ENCODE data around the gene BMAL1.
A peak's percentile ranks its signal among the peaks of the same experiment; 100 is the strongest.

The BMAL1 gene

DNA sequence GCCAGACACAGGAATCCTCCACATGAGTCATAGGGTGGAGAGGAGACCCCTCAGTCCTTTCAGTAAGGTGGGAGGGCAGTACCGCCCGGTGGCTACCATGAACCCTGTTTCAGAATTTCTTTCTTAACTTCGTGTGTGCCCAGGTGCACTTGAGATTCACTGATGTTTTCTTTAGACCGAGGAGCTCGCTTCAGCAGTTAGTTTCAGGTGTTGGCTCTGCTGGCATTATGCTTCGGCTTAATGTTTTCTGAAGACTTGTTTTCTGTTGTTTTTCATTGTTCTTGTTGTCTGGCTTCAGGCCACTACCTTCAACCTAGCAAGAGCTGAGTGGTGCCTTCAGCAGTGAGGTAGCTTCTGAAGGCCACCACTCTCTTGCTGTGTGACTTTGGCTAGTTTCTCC is 71.5 kb downstream of the BMAL1 start:
- H2BK15ac ChIP-seq (replicated peaks; ENCODE audit: low read depth): no peak overlapping the region
- no peaks in the 10 kb centered on the region for H3K27me3 ChIP-seq (ENCODE audit: insufficient read depth, low read length, poor library complexity)
- no peaks in the 10 kb centered on the region for H3K4me1 ChIP-seq (ENCODE audit: control insufficient read depth, low read depth, low read length)
- no peak overlapping the region for H4K5ac ChIP-seq (ENCODE audit: low read length)
- H4K8ac ChIP-seq (ENCODE audit: low read depth, low read length): no peak overlapping the region
- no CpG with 5 or more reads among the region's 6 CpGs for WGBS (ENCODE audit: extremely low coverage, insufficient coverage, low lambda C conversion rate)
- no peak overlapping the region for H2BK120ac ChIP-seq (ENCODE audit: low read depth, low read length)
- no peak overlapping the region for H3K9ac ChIP-seq (ENCODE audit: low read length)
- no peak overlapping the region for H3K4me3 ChIP-seq (ENCODE audit: low read length)
- no peak overlapping the region for H2AK5ac ChIP-seq (ENCODE audit: low read length)
- H3K36me3 ChIP-seq (ENCODE audit: control insufficient read depth, insufficient read depth, low read length): no peaks in the 10 kb centered on the region
- no peak overlapping the region for H3K18ac ChIP-seq (ENCODE audit: low read length)
- H3K79me1 ChIP-seq (ENCODE audit: low read length): no peaks in the 10 kb centered on the region
- no peak overlapping the region for H3K4me2 ChIP-seq (ENCODE audit: low read length)
- no peak overlapping the region for H3K23ac ChIP-seq (ENCODE audit: low read length)
- H3K4ac ChIP-seq (ENCODE audit: low read depth, low read length): no peak overlapping the region
- H2BK5ac ChIP-seq (ENCODE audit: low read length): no peak overlapping the region
- H3K79me2 ChIP-seq (ENCODE audit: control insufficient read depth, insufficient read depth, low read length): no peaks in the 10 kb centered on the region
- no peak for DNase-seq
- H3K27ac ChIP-seq (ENCODE audit: low read depth, low read length): no peak overlapping the region
- no peak overlapping the region for H3K56ac ChIP-seq (ENCODE audit: low read length)

DNA sequence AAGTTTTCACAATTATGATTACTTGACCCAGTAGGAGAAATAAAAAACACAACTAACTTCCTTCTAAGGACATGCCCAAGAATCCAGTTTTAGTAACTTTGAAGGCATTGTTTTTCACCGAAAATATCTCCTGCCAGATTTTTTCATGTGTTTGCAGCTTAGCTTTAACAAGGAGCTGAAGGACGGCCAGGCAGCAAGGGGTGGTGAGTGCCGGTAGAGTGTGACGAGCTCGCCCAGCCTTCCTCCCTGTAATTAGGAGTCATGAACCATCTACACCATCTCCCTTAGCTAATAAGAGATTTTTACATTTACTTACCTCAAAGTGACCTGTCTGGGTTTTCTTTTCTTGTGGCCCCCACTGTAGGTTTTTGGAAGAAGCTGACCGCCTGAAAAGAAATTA is 72.0 kb downstream of the BMAL1 start:
- no peaks in the 10 kb centered on the region for H3K79me1 ChIP-seq (ENCODE audit: low read length)
- no peak overlapping the region for H3K4ac ChIP-seq (ENCODE audit: low read depth, low read length)
- H2BK120ac ChIP-seq (ENCODE audit: low read depth, low read length): no peak overlapping the region
- no peak overlapping the region for H3K9ac ChIP-seq (ENCODE audit: low read length)
- H3K27me3 ChIP-seq (ENCODE audit: insufficient read depth, low read length, poor library complexity): no peaks in the 10 kb centered on the region
- H3K4me3 ChIP-seq (ENCODE audit: low read length): no peak overlapping the region
- no peaks in the 10 kb centered on the region for H3K4me1 ChIP-seq (ENCODE audit: control insufficient read depth, low read depth, low read length)
- H3K4me2 ChIP-seq (ENCODE audit: low read length): no peak overlapping the region
- no peaks in the 10 kb centered on the region for H3K79me2 ChIP-seq (ENCODE audit: control insufficient read depth, insufficient read depth, low read length)
- no peak overlapping the region for H4K8ac ChIP-seq (ENCODE audit: low read depth, low read length)
- no peak overlapping the region for H3K18ac ChIP-seq (ENCODE audit: low read length)
- no peaks in the 10 kb centered on the region for H3K36me3 ChIP-seq (ENCODE audit: control insufficient read depth, insufficient read depth, low read length)
- whole genome bisulfite sequencing (ENCODE audit: extremely low coverage, insufficient coverage, low lambda C conversion rate): no CpG with 5 or more reads among the region's 6 CpGs
- no peak overlapping the region for H3K27ac ChIP-seq (ENCODE audit: low read depth, low read length)
- no peak overlapping the region for H2BK15ac ChIP-seq (replicated peaks; ENCODE audit: low read depth)
- no peak overlapping the region for H2BK5ac ChIP-seq (ENCODE audit: low read length)
- no peak overlapping the region for H3K23ac ChIP-seq (ENCODE audit: low read length)
- H4K5ac ChIP-seq (ENCODE audit: low read length): no peak overlapping the region
- H3K56ac ChIP-seq (ENCODE audit: low read length): no peak overlapping the region
- H2AK5ac ChIP-seq (ENCODE audit: low read length): no peak overlapping the region
- no peak for DNase-seq

DNA sequence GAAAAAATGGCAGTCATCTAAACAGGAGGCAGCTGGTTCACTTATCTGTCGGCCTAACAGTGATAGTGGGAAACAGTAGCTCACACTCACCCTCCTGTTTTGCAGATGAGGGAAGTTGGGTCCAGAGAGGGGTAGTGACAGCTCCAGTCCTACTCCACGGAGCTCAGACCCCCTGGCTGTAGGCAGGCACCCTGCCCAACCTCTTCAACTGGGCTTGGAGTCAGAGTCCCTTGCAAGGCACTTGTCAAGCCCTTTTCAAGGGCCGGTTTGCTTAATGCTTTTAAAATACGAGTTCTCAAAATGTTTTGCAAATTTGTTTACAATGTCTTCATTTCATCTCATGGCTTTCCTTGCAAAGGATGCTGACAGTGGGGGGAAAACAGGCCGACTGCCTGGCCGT is 75.1 kb downstream of the BMAL1 start:
- Histone ChIP-seq H3K56ac (ENCODE audit: low read length) (no peak overlapping the region), H3K27ac (ENCODE audit: low read depth, low read length) (no peak overlapping the region), H3K4ac (ENCODE audit: low read depth, low read length) (no peak overlapping the region), H2AK5ac (ENCODE audit: low read length) (no peak overlapping the region), H2BK120ac (ENCODE audit: low read depth, low read length) (no peak overlapping the region), H3K4me3 (ENCODE audit: low read length) (no peak overlapping the region), H4K8ac (ENCODE audit: low read depth, low read length) (no peak overlapping the region), H3K79me1 (ENCODE audit: low read length) (no peaks in the 10 kb centered on the region), H3K23ac (ENCODE audit: low read length) (no peak overlapping the region), H3K18ac (ENCODE audit: low read length) (no peak overlapping the region), H3K4me2 (ENCODE audit: low read length) (no peak overlapping the region), H2BK15ac (replicated peaks; ENCODE audit: low read depth) (no peak overlapping the region), H4K5ac (ENCODE audit: low read length) (no peak overlapping the region), H3K79me2 (ENCODE audit: control insufficient read depth, insufficient read depth, low read length) (no peaks in the 10 kb centered on the region), H3K4me1 (ENCODE audit: control insufficient read depth, low read depth, low read length) (no peaks in the 10 kb centered on the region), H3K9ac (ENCODE audit: low read length) (no peak overlapping the region), H3K36me3 (ENCODE audit: control insufficient read depth, insufficient read depth, low read length) (no peaks in the 10 kb centered on the region), H2BK5ac (ENCODE audit: low read length) (no peak overlapping the region), H3K27me3 (ENCODE audit: insufficient read depth, low read length, poor library complexity) (no peaks in the 10 kb centered on the region)
- WGBS (ENCODE audit: extremely low coverage, insufficient coverage, low lambda C conversion rate): no CpG with 5 or more reads among the region's 6 CpGs
- DNase-seq: no peak

DNA sequence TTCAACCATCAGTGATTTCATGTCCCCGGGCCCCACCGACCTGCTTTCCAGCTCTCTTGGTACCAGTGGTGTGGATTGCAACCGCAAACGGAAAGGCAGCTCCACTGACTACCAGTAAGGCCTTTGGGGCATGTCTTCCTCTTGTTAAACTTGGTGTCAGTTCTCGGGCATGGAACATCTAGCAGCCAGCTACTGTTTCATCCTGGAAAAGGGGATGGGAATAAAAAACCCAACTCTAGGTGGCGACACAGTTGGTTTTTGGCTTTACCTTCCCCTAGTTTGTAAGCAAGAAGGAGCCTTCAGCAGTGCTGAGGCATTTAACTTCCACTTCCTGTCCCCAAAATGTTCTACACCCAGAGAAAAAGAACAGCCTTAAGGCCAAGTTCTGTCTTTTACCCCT is 76.7 kb downstream of the BMAL1 start:
- Histone ChIP-seq H3K79me2 (ENCODE audit: control insufficient read depth, insufficient read depth, low read length) (no peaks in the 10 kb centered on the region), H3K4ac (ENCODE audit: low read depth, low read length) (no peak overlapping the region), H4K5ac (ENCODE audit: low read length) (no peak overlapping the region), H3K27ac (ENCODE audit: low read depth, low read length) (no peak overlapping the region), H3K23ac (ENCODE audit: low read length) (no peak overlapping the region), H3K4me3 (ENCODE audit: low read length) (no peak overlapping the region), H3K56ac (ENCODE audit: low read length) (no peak overlapping the region), H2BK15ac (replicated peaks; ENCODE audit: low read depth) (no peak overlapping the region), H3K4me2 (ENCODE audit: low read length) (no peak overlapping the region), H2AK5ac (ENCODE audit: low read length) (no peak overlapping the region), H3K79me1 (ENCODE audit: low read length) (no peaks in the 10 kb centered on the region), H2BK5ac (ENCODE audit: low read length) (no peak overlapping the region), H3K27me3 (ENCODE audit: insufficient read depth, low read length, poor library complexity) (no peaks in the 10 kb centered on the region), H3K18ac (ENCODE audit: low read length) (no peak overlapping the region), H3K9ac (ENCODE audit: low read length) (no peak overlapping the region), H2BK120ac (ENCODE audit: low read depth, low read length) (no peak overlapping the region), H4K8ac (ENCODE audit: low read depth, low read length) (no peak overlapping the region), H3K4me1 (ENCODE audit: control insufficient read depth, low read depth, low read length) (no peaks in the 10 kb centered on the region), H3K36me3 (ENCODE audit: control insufficient read depth, insufficient read depth, low read length) (no peaks in the 10 kb centered on the region)
- no CpG with 5 or more reads among the region's 6 CpGs for WGBS (ENCODE audit: extremely low coverage, insufficient coverage, low lambda C conversion rate)
- peak; percentile 80 for DNase-seq

DNA sequence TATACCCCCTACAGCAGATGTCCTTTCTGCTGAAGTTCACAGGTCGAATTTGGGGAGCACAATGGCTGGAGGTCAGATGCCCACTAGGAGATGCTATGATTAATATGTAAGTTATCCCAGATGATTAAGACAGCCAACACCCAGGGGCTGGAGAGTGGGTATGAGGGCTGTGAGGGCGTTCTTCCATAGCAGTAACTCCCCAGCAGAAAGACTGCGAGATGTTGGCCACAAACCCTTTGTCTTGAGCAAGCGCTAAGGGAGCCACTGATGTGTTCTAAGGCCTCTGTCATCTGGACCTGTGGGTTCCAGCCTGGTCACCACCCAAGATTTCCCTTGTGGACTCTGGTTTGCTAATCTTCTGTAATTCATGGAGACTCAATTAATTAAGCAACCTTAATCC is 77.6 kb downstream of the BMAL1 start:
- no peaks in the 10 kb centered on the region for H3K79me2 ChIP-seq (ENCODE audit: control insufficient read depth, insufficient read depth, low read length)
- H2BK5ac ChIP-seq (ENCODE audit: low read length): no peak overlapping the region
- H3K27ac ChIP-seq (ENCODE audit: low read depth, low read length): no peak overlapping the region
- no peak overlapping the region for H3K9ac ChIP-seq (ENCODE audit: low read length)
- H2BK15ac ChIP-seq (replicated peaks; ENCODE audit: low read depth): no peak overlapping the region
- no peaks in the 10 kb centered on the region for H3K36me3 ChIP-seq (ENCODE audit: control insufficient read depth, insufficient read depth, low read length)
- no CpG with 5 or more reads among the region's 4 CpGs for WGBS (ENCODE audit: extremely low coverage, insufficient coverage, low lambda C conversion rate)
- H3K79me1 ChIP-seq (ENCODE audit: low read length): no peaks in the 10 kb centered on the region
- H3K18ac ChIP-seq (ENCODE audit: low read length): no peak overlapping the region
- H3K4me2 ChIP-seq (ENCODE audit: low read length): no peak overlapping the region
- H3K4ac ChIP-seq (ENCODE audit: low read depth, low read length): no peak overlapping the region
- H3K4me1 ChIP-seq (ENCODE audit: control insufficient read depth, low read depth, low read length): no peaks in the 10 kb centered on the region
- no peak overlapping the region for H2BK120ac ChIP-seq (ENCODE audit: low read depth, low read length)
- H3K27me3 ChIP-seq (ENCODE audit: insufficient read depth, low read length, poor library complexity): no peaks in the 10 kb centered on the region
- no peak overlapping the region for H3K56ac ChIP-seq (ENCODE audit: low read length)
- H3K4me3 ChIP-seq (ENCODE audit: low read length): no peak overlapping the region
- DNase-seq: no peak
- no peak overlapping the region for H4K5ac ChIP-seq (ENCODE audit: low read length)
- no peak overlapping the region for H4K8ac ChIP-seq (ENCODE audit: low read depth, low read length)
- no peak overlapping the region for H2AK5ac ChIP-seq (ENCODE audit: low read length)
- H3K23ac ChIP-seq (ENCODE audit: low read length): no peak overlapping the region

DNA sequence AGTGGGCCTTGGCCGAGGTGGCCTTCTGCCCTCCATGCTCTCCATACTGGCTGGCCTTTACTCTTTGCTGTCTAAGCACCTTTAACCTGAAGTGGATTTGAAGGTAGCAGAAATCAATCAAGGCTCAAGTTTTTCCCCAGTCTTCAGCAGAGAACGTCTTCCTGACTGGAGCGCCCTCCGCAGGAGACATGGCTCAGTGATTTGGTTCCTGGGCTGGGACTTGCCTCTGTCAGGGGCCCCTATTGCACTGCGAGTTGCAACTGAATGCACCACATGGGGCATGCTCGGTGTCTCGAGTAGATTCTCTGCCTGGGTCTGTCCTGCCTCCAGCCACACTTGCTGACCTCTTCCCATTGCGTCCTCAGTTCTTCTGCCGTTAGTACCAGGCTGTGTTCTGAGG is 79.6 kb downstream of the BMAL1 start:
- no CpG with 5 or more reads among the region's 9 CpGs for WGBS (ENCODE audit: extremely low coverage, insufficient coverage, low lambda C conversion rate)
- no peaks in the 10 kb centered on the region for H3K79me2 ChIP-seq (ENCODE audit: control insufficient read depth, insufficient read depth, low read length)
- H3K9ac ChIP-seq (ENCODE audit: low read length): no peak overlapping the region
- no peaks in the 10 kb centered on the region for H3K36me3 ChIP-seq (ENCODE audit: control insufficient read depth, insufficient read depth, low read length)
- no peak overlapping the region for H2BK120ac ChIP-seq (ENCODE audit: low read depth, low read length)
- no peak overlapping the region for H2BK15ac ChIP-seq (replicated peaks; ENCODE audit: low read depth)
- no peak overlapping the region for H3K23ac ChIP-seq (ENCODE audit: low read length)
- H4K5ac ChIP-seq (ENCODE audit: low read length): no peak overlapping the region
- H3K27me3 ChIP-seq (ENCODE audit: insufficient read depth, low read length, poor library complexity): no peaks in the 10 kb centered on the region
- no peak overlapping the region for H3K4ac ChIP-seq (ENCODE audit: low read depth, low read length)
- H3K18ac ChIP-seq (ENCODE audit: low read length): no peak overlapping the region
- no peak overlapping the region for H3K4me2 ChIP-seq (ENCODE audit: low read length)
- DNase-seq: no peak
- H2BK5ac ChIP-seq (ENCODE audit: low read length): no peak overlapping the region
- no peak overlapping the region for H3K56ac ChIP-seq (ENCODE audit: low read length)
- H3K4me3 ChIP-seq (ENCODE audit: low read length): no peak overlapping the region
- no peak overlapping the region for H4K8ac ChIP-seq (ENCODE audit: low read depth, low read length)
- H3K79me1 ChIP-seq (ENCODE audit: low read length): no peaks in the 10 kb centered on the region
- H3K27ac ChIP-seq (ENCODE audit: low read depth, low read length): no peak overlapping the region
- H3K4me1 ChIP-seq (ENCODE audit: control insufficient read depth, low read depth, low read length): no peaks in the 10 kb centered on the region
- H2AK5ac ChIP-seq (ENCODE audit: low read length): no peak overlapping the region

Measured in mesendoderm (in vitro differentiated cells).